ENCODE measurements around the gene CUX1.
"Not testable (repeated sequence)": the region's sequence is repeated elsewhere in the genome, so short reads cannot be mapped to it uniquely, and the experiment has no call there.

CUX1 gene

DNA sequence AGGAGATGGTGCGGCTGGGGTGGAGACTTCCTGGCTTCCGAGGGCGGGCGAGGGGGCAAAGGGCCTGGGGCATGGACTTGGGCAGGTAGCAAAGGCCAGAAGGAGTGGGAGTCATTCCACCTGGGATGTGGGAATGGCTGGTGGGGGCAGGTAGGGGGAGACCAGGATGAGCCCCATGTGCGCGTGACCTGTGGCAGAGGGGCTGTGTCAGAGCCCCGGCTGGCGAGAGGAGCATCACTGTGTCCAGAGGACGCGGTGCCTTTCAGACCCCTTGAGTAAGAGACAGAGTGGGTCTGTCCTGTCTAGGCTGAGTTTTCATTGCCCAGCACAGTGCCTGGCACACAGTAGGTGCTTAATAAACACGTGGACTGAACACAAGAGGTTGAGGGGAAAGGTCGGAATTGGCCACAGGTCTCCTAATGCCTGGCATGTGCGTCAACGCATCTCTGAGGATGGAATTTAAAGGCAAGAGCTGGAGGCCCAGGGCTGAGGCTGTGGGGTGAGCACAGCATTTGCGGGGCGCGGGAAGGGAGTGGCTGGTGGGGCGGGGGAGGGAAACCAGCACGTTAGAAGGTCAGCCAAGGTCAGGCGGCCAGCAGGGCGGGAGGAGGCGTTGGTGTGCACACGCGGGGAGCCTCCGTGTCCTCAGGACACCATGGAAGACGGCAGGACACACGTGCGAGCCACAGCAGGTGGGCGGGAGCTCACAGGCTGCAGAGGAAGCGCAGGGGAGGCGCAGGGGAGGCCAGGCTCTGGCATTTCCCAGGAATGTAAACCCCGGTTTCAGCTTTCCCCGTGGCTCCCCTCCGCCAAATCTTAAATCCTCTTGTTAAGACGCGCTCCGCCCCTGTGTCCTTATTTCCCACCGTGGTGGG lies 51.8 kb downstream of the CUX1 start:
- no peak for DNase-seq

- no peak for DNase-seq
Observed at GRCh38 chr7:101869901-101870290, 52.5 kb downstream of the CUX1 start.

- DNase-seq = no peak
Observed at GRCh38 chr7:101870361-101871062, 53.1 kb downstream of the CUX1 start.

DNA sequence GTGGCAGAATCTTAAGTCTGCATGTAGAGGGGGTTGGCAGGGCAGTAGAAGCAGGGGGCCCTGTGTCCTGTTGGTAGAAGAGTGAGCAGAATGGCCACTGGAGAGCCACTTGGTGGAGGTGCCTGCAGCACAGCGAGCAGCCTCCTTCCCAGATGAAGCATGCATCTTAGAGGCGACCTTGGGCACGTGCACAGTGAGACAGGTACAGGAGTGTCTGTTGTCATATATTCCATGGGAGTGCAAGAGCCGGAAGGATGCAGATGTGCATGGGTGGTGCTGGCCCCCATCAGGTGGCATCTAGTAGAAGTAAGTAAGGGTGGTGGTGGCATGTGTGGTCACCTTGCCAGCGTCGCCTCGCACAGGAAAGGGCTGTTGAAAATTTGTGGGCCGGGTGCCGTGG lies 53.9 kb downstream of the CUX1 start:
- DNase-seq = no peak

DNA sequence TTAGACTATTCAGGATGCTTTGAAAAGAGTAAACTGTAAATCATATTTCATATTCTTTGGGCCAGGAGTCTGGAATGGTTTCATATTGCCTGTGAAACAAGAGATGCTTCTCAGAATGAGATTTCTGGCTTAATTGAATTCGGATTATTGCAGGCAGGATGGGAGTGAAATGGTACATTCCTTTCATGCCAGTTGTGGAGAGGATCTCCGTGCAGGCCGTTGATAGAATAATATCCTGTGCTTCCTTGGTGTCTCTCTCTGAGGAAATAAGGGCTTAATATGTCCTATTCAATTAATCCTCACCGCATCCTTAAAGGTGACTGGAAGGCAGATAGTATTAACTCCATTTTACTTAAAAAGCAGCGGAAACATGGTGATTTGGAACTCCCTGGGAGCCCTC lies 56.6 kb downstream of the CUX1 start:
- DNase-seq = no peak

- DNase-seq = no peak
Observed at GRCh38 chr7:101875283-101875846, 57.9 kb downstream of the CUX1 start.

DNA sequence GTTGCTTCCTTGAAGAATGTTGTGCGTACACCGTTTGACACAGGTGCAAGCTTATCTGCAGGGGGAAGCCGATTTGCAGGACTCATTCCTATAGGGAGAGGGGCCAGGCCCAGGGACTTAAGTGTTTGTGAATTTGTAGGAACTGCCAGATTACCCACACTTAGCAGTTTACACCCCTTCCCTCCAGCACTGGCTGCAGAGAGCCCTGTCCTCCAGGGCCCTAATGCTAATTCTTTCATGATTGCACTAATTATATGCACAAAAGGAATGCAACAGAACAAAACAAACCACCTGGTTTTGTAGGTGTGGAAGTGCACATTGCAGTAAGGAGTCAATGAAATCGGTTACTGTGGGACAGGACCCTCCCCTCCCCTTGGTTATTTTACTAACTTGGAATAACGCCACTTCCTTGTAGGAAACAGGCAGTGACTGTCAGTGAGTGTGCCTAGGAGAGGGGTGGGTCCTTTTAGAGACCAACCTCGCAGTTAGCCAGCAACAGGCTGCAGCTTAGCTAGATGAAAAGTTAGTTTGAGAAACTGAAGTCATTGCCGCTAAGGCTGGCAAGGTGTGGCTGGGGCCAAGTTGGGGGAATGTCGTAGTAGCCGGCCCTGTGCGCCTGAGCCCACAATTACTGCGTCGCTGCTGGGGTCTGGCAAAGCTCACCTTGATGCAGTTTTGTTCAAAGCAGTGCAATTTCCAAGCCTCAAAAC lies 60.6 kb downstream of the CUX1 start:
- DNase-seq = no peak

- no peak for DNase-seq
Observed at GRCh38 chr7:101878938-101879337, 61.5 kb downstream of the CUX1 start.

DNA sequence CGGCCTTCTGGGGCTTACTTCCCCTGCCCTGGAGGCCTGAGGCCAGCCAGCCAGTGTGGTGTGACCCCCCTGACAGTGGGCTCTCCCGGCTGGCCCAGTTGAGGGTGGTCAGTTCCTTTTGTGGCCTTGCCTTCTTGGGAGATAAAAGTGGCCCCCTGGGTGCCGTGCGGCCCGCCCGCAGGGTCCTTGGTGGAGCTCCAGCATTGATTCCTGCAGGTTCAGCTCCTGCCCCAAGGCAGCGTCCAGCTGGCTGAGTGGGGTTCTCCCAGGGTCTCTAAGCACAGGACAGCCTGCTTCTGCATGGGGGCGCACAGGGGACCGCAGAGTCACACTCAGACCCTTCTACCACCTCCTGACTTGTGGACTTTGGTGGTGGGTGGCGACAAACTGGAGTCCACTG lies 62.1 kb downstream of the CUX1 start:
- no peak for DNase-seq

GRCh38 chr7:101880282-101881054 lies 63.0 kb downstream of the CUX1 start:
- DNase-seq = no peak

GRCh38 chr7:101882005-101882421 lies 64.6 kb downstream of the CUX1 start:
- DNase-seq = no peak

DNA sequence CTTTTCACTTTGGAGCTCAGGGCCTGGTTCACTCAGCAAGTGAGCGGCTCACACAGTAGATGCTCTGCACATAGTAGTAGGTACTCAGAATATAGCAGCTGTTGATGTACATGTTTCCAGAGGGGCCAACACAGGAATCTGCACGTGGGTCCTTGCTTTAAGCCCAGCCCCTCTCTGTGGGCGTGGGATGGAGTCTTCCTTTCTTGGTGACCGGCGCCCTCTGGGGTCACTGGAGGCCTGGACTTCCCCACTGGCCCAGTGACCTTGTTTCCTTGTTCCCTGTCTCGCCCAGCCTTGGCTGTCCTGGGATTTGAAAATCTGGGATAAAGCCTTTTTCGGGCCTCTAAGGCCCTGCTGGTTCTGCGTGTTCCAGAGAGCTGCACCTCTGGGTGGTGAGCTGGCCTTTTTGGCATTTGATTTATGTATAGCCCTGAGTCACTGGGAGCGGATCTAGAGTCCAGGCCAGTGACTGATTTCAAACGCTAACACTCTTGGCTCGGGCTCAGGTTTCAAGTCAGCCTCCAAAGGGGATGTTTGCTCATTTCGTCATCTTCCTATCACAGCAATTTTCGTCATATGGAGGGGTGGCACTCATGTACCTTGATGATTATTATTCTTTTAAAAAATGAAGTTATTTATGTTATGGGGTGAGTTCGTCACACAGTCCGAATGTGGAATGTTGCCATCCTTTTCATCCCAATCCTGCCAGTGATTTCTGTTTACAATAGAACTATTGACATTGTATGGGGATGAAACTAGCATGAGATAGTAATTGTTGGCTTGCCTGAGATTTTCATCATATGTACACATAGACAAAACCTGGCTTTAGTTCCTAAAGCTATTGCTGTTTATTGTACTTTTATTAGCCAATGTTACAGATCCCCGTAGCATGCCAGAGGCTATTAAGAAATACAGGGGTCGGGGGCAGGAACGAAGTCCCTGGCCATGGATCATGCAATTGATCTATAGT lies 65.5 kb downstream of the CUX1 start:
- peak in 29 of 56 donors; percentile 4 to 85 (median 29) for DNase-seq

- DNase-seq = no peak
Observed at GRCh38 chr7:101884671-101885596, 67.5 kb downstream of the CUX1 start.

GRCh38 chr7:101885597-101885955 lies 68.2 kb downstream of the CUX1 start:
- peak in 13 of 56 donors; percentile 4 to 39 (median 26) for DNase-seq

DNA sequence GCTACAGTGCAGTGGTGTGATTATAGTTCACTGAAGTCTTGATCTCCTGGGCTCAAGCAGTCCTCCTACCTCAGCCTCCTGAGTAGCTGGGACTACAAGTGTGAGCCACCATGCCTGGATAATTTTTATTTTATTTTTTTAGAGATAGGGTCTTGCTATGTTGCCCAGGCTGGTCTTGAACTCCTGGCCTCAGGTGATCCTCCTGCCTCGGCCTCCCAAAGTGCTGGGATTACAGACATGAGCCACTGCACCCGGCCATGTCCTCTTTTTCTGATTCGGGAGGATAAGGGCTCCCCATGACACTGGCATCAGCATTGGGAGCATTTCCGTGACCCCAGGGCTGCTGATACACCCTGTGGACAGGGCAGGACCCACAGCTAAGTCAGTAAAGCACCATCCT lies 69.9 kb downstream of the CUX1 start:
- not testable (repeated sequence) for DNase-seq

DNA sequence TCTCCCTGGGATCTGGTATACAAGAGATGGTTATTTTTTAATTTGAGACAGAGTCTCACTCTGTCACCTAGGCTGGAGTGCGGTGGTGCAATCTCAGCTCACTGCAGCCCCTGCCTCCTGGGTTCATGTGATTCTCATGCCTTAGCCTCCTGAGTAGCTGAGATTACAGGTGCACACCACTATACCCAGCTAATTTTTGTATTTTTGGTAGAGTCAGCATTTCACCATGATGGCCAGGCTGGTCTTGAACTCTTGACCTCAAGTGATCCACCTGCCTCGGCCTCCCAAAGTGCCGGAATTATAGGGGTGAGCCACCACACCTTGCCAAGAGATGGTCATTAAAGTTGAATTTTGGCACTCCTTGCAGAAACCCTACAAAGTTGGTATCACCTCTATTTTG lies 71.1 kb downstream of the CUX1 start:
- DNase-seq = not testable (repeated sequence)

GRCh38 chr7:101890749-101891523 lies 73.5 kb downstream of the CUX1 start:
- no peak for DNase-seq

Data from nucleus accumbens (tissue), 56 donors.